HepG2 (cell line): Measurements from ENCODE around the gene ZFYVE26. TPM values are rescaled to one million over a fixed set of nuclear protein-coding genes. Genes with fewer than 3 reads are reported as not detected.

ENCODE experiments used
- ATAC-seq: fragments of 200-7000 bp; cut with Tn5 transposase; 3 replicates; pipeline ENCODE4 v1.9.1; 2020; ENCODE audit warnings: mild to moderate bottlenecking, moderate library complexity
- BruUV-seq: library from RNA; stranded (reverse); fragments of 400-500 nt; replicated peaks from 2 replicates; lab custom pipeline; 2021; lab: Mats Ljungman, UMichigan
- CTCF ChIA-PET: fragments of 300-600 bp; formaldehyde crosslinking; extraction: SDS; loops from one replicate; lab custom pipeline; 2021; ENCODE audit warnings: low total read pairs, inconsistent platforms, low intra/inter-chr PET ratio; lab: Yijun Ruan, JAX
- POLR2A ChIA-PET: fragments of 350-600 bp; sonication (Branson Sonifier 250); formaldehyde crosslinking; loops from one replicate; lab custom pipeline; 2020; ENCODE audit warnings: antibody characterized with exemption, inconsistent platforms; lab: Yijun Ruan, JAX
- DNase-seq: peaks from one replicate; pipeline ENCODE4 v3.0.0-alpha.2; 2015; ENCODE audit warnings: low spot score
- FAIRE-seq: peaks from 3 replicates; lab custom pipeline; 2011; peaks lifted over from hg19 to GRCh38; lab: Jason Lieb, UNC
- H2AFZ ChIP-seq: one replicate; pipeline ENCODE4 v1.6.1; 2011; ENCODE audit warnings: low read length, inconsistent platforms
- H3K27ac ChIP-seq: fragments of 300-600 bp; 3 replicates; pipeline ENCODE4 v1.8.0; 2011; ENCODE audit warnings: mixed run types, mild to moderate bottlenecking, mixed read lengths, low read length, inconsistent platforms; ENCODE audit not compliant: insufficient read depth; ENCODE audit errors: extremely low read length
- H3K27me3 ChIP-seq, 2 experiments: fragments of 200-600 bp in 1 of 2; 2 replicates in 1 of 2; 3 replicates in 1 of 2; pipeline versions ENCODE4 v1.6.0 to v1.8.0; 2011; ENCODE audit warnings: low read length in 2 of 2, mild to moderate bottlenecking in 2 of 2, moderate library complexity in 2 of 2, inconsistent platforms in 1 of 2; ENCODE audit not compliant: insufficient read depth in 2 of 2, control insufficient read depth in 1 of 2
- H3K36me3 ChIP-seq, 2 experiments: fragments of 200-600 bp in 1 of 2; replicated peaks in 1 of 2; 2 replicates in 1 of 2; 3 replicates in 1 of 2; pipeline versions ENCODE4 v1.5.1 to v1.8.0; 2011; ENCODE audit warnings: low read length in 2 of 2, inconsistent platforms in 1 of 2; ENCODE audit not compliant: insufficient read depth in 2 of 2, control insufficient read depth in 1 of 2
- H3K4me1 ChIP-seq: 2 replicates; pipeline ENCODE4 v1.5.1; 2012; ENCODE audit warnings: low read length, inconsistent platforms; ENCODE audit not compliant: insufficient read depth
- H3K4me2 ChIP-seq: 2 replicates; pipeline ENCODE4 v1.6.0; 2011; ENCODE audit warnings: low read depth, low read length, inconsistent platforms
- H3K4me3 ChIP-seq, 3 experiments: fragments of 200-600 bp in 1 of 3; sonication (generic), shearing (Covaris generic) in 1 of 3; replicated peaks in 1 of 3; 2 replicates each; pipeline ENCODE4 v1.5.1; 2011 to 2016; ENCODE audit warnings: low read length in 3 of 3, inconsistent platforms in 2 of 3, low read depth in 2 of 3, mild to moderate bottlenecking in 2 of 3, control low read depth in 1 of 3, mixed read lengths in 1 of 3; ENCODE audit not compliant: insufficient read depth in 1 of 3
- H3K79me2 ChIP-seq: one replicate; pipeline ENCODE4 v1.6.1; 2011; ENCODE audit warnings: low read length, inconsistent platforms; ENCODE audit not compliant: insufficient read depth
- H3K9ac ChIP-seq: 2 replicates; pipeline ENCODE4 v1.6.0; 2011; ENCODE audit warnings: mild to moderate bottlenecking, low read depth, low read length, inconsistent platforms; ENCODE audit not compliant: insufficient read depth
- H3K9me3 ChIP-seq: 2 replicates; pipeline ENCODE4 v1.5.1; 2012; ENCODE audit warnings: mild to moderate bottlenecking, low read length
- H4K20me1 ChIP-seq: 2 replicates; pipeline ENCODE4 v1.6.0; 2011; ENCODE audit warnings: inconsistent platforms, mild to moderate bottlenecking, low read length, moderate library complexity; ENCODE audit not compliant: insufficient read depth
- FOXC1 ChIP-seq: sonication (generic); formaldehyde crosslinking; IDR thresholded peaks from 2 replicates; pipeline ENCODE4 v1.8.0; 2022; ENCODE audit warnings: mild to moderate bottlenecking, missing genetic modification reagents, borderline replicate concordance
- GPN1 ChIP-seq: sonication (generic); formaldehyde crosslinking; IDR thresholded peaks from 2 replicates; pipeline ENCODE4 v1.5.1; 2020; ENCODE audit warnings: missing genetic modification reagents, borderline replicate concordance
- NR2F1 ChIP-seq, 2 experiments: fragments of 450-650 bp in 1 of 2; formaldehyde crosslinking in 1 of 2; IDR thresholded peaks; 2 replicates each; pipeline versions ENCODE4 v1.5.0 to v1.6.1; 2016 to 2020; ENCODE audit warnings: mild to moderate bottlenecking in 1 of 2, missing compliant biosample characterization in 1 of 2, missing genetic modification reagents in 1 of 2, moderate library complexity in 1 of 2
- REPIN1 ChIP-seq: sonication (generic); formaldehyde crosslinking; IDR thresholded peaks from 2 replicates; pipeline ENCODE4 v1.8.0; 2022; ENCODE audit warnings: missing genetic modification reagents, low read depth, mild to moderate bottlenecking, borderline replicate concordance
- STAG1 ChIP-seq: sonication (generic); formaldehyde crosslinking; IDR thresholded peaks from 2 replicates; pipeline ENCODE4 v1.4.0; 2020; ENCODE audit warnings: missing genetic modification reagents
- ZNF629 ChIP-seq: sonication (generic); formaldehyde crosslinking; conservative IDR thresholded peaks from 2 replicates; pipeline ENCODE4 v1.5.0; 2020; ENCODE audit warnings: missing genetic modification reagents
- ZNF713 ChIP-seq: sonication (generic); formaldehyde crosslinking; IDR thresholded peaks from 2 replicates; pipeline ENCODE4 v1.4.0; 2020; ENCODE audit warnings: mild to moderate bottlenecking, missing genetic modification reagents
- WGBS: methylation state at CpG from one replicate; pipeline ENCODE4 v1.1.6; 2017; ENCODE audit warnings: low lambda C conversion rate; 5-methylcytosine and 5-hydroxymethylcytosine counted together
- in situ Hi-C: cut with HindIII; loops from 2 replicates; pipeline ENCODE4 v1.10.0; 2017; ENCODE audit warnings: low pct_unique_long_range_greater_than_20kb; ENCODE audit not compliant: extremely low pct_ligation_motif_present
- intact Hi-C: fragments of 100-400 bp; cut with micrococcal nuclease; formaldehyde crosslinking; loops from one replicate; pipeline ENCODE4 v1.10.0; 2022; ENCODE audit not compliant: unreplicated experiment
- polyA plus RNA-seq, 8 experiments: library from polyadenylated mRNA; depleted of rRNA in 3 of 8; stranded (reverse) in 7 of 8; unstranded in 1 of 8; fragments of >200 nt; fragmentation: Illumina TruSeq in 4 of 8; extraction: Trizol in 4 of 8; gene quantifications; 2 replicates each; pipeline versions ENCODE4 v1.2.1 to v1.2.3, GENCODE V29; 2011 to 2016; ENCODE audit warnings: low read depth in 4 of 8, missing spikeins in 1 of 8, mixed read lengths in 1 of 8; ENCODE audit not compliant: insufficient read depth in 1 of 8
- total RNA-seq, 5 experiments: library from RNA; depleted of rRNA; stranded (reverse); fragments of >200 nt; fragmentation: Illumina TruSeq; extraction: Trizol; gene quantifications; 2 replicates each; pipeline ENCODE4 v1.2.3, GENCODE V29; 2016; ENCODE audit warnings: low read depth in 1 of 5
- TF ChIP-seq, protein P1 (sequence below): sonication (generic); formaldehyde crosslinking; IDR thresholded peaks from 2 replicates; pipeline ENCODE4 v1.4.0; 2020; ENCODE audit warnings: mild to moderate bottlenecking, missing genetic modification reagents

ZFYVE26 gene
- total and polyA plus RNA-seq, 2 of the 13 experiments (the other 11 are each of a cell fraction or from before 2014, with no cell fraction given) = 13.6 to 16.4 TPM

DNA sequence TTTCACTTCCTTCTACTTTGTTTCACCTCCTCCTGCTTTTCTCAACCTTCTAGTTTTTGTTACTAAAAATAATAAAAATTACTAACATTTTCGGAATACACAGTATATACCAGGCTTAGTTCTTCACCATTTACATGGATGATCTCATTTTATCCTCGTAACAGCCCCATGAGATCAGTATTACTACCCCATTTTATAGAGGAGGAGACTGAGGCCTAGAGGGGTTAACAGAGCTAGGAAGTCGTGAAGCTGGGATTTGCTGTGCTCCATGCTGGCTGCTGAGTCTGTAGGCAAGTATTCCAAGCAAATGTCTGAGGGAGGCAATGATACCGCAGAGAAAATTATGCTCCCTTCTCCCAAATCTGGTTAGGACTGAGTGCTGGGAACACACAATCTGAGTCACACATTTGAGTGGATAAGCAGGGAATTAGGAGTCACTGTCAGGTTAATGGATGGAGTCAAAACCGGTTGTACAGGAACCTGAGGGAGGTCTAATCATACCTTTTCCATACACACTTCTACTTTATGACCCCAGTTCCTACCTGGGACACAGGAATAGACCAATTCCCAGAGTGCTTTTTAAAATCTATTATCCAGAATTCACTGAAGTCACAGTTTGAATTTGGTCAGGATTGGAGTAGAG lies 51.1 kb downstream of the ZFYVE26 start:
- POLR2A ChIA-PET = no interaction called here
- DNase-seq = no peak

DNA sequence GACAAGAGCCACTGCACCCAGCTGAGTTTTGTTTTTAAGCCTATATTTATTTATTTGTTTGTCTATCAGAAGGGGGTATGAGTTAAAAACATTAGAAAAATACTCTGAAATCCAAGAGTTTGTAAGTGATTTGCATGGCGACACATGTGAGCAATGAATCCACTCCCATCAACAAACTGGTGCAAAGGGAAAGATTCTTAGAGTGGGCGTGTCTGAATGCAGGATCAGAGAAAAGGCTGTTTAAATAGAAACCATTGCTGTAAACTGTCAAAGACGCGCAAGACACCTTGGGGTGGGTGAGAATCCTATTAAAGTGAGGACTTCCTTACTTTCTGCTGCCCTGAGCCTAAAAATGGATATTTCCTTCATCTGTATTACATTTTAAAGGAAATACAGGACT lies 51.9 kb downstream of the ZFYVE26 start:
- ChIA-PET POLR2A (no interaction called here), CTCF (no interaction called here)
- no peak overlapping the region for H2AFZ ChIP-seq
- H3K36me3 ChIP-seq = peaks cover 17 to 59% of the 10 kb centered on the region in 2 experiments; a peak in 4 of 5 replicates
- H3K27ac ChIP-seq = no peak overlapping the region
- no peak overlapping the region for H3K4me2 ChIP-seq
- 98% methylated on average over 4 of the region's 4 CpGs for WGBS
- no peak overlapping the region for H3K9ac ChIP-seq
- no peak for ATAC-seq
- TF ChIP-seq REPIN1 (no peak), GPN1 (CRISPR knock-in tag) (no peak), NR2F1 (CRISPR knock-in tag; IDR thresholded peaks at IDR 0.05) (no peak)
- TF ChIP-seq, protein P1, sequence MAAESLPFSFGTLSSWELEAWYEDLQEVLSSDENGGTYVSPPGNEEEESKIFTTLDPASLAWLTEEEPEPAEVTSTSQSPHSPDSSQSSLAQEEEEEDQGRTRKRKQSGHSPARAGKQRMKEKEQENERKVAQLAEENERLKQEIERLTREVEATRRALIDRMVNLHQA (CRISPR knock-in tag) = no peak
- H3K27me3 ChIP-seq = no peaks in the 10 kb centered on the region
- H4K20me1 ChIP-seq = no peaks in the 10 kb centered on the region
- DNase-seq = no peak
- in situ Hi-C loops = no loop called here
- no peaks in the 10 kb centered on the region for H3K9me3 ChIP-seq
- no peaks in the 10 kb centered on the region for H3K79me2 ChIP-seq
- intact Hi-C loops = loop anchor here (10.0 kb wide), 1 partner anchor 60 kb away; the partner anchor contains the start of gene RDH12
- H3K4me3 ChIP-seq = no peak overlapping the region
- H3K4me1 ChIP-seq = peaks cover 18% of the 10 kb centered on the region
- no TSS peak for BruUV-seq
- no peak for FAIRE-seq

More for the DNA sequence above, 51.1 kb downstream of the ZFYVE26 start:
- Histone ChIP-seq H3K4me2 (no peak overlapping the region), H3K27me3 (no peaks in the 10 kb centered on the region), H3K27ac (no peak overlapping the region), H3K79me2 (no peaks in the 10 kb centered on the region), H3K9me3 (no peaks in the 10 kb centered on the region), H4K20me1 (no peaks in the 10 kb centered on the region), H3K4me3 (no peak overlapping the region), H3K36me3 (peaks cover 16 to 60% of the 10 kb centered on the region in 2 experiments; a peak in 4 of 5 replicates), H3K9ac (no peak overlapping the region), H3K4me1 (peaks cover 18% of the 10 kb centered on the region), H2AFZ (no peak overlapping the region)
- no peak for FAIRE-seq
- no TSS peak for BruUV-seq
- TF ChIP-seq FOXC1 (CRISPR knock-in tag) = no peak
- peak; percentile 75 for TF ChIP-seq ZNF629 (CRISPR knock-in tag)
- TF ChIP-seq ZNF713 (CRISPR knock-in tag) = no peak
- TF ChIP-seq STAG1 = no peak
- CTCF ChIA-PET = no interaction called here
- in situ Hi-C loops (no loop called here), intact Hi-C loops (loop anchor here (10.0 kb wide), 1 partner anchor 61 kb away; the partner anchor contains the start of gene RDH12)
- 89% methylated on average over 5 of the region's 5 CpGs for WGBS
- no peak for ATAC-seq
